Hindlimb muscle (tissue), 1 donor: ENCODE results near the gene YPEL5. TPM values are rescaled to one million over a fixed set of nuclear protein-coding genes. Genes with fewer than 3 reads are reported as not detected.
"Not testable (repeated sequence)": the region's sequence is repeated elsewhere in the genome, so short reads cannot be mapped to it uniquely, and the experiment has no call there.

Experiments used
- DNase-seq: peaks from one replicate; pipeline ENCODE4 v3.0.0-alpha.2; 2013
- polyA plus RNA-seq: library from polyadenylated mRNA; unstranded; fragments of 120-200 nt; gene quantifications from one replicate; pipeline ENCODE4 v1.2.1, GENCODE V29; 2013; ENCODE audit not compliant: insufficient read length

Gene YPEL5
- polyA plus RNA-seq, 1 donor = 46.2 TPM

DNA sequence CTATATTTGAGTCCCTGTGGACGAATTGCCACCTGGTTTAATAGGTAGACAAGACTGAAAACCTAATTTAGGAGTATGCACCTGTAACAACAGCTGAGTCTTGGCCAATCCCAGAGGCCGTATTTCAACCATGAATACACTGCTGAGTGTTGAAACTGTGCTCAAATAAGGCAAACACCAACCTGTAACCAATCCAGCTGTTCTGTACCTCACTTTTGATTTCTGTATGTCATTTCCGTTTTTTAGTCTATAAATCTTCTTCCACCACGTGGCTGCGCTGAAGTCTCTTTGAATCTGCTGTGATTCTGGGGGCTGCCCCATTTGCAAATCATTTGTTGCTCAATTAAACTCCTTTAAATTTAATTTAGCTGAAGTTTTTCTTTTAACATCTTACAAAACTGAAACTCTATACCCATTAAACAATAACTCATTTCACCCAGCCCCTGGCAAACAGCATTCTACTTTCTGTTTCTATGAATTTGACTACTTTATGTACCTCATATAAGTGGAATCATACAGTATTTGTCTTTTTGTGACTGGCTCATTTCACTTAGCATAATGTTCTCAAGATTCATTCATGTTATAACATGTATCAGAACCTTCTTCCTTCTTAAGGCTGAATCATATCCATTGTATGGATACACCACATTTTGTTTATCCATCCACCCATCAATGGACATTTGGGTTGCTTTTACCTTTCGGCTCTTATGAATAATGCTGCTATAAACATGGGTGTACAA, 7.5 kb upstream of the YPEL5 start:
- DNase-seq = no peak

DNA sequence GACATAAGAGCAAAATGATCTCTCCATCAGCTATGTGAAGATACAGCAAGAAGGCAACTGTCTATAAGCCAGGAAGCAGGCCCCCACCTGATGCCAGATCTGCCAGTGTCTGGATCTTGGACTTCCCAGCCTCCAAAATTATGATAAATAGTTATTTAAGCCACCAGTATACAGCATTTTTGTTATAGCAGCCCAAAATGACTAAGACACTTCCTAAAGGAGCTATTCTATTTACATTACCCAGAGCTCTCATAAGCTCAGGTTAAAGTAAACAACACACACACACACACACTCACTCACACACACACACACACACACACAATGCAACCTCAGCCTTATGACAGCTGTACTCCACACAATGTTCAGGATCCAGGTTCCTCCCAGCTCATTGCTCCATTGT, 5.7 kb upstream of the YPEL5 start:
- no peak for DNase-seq

DNA sequence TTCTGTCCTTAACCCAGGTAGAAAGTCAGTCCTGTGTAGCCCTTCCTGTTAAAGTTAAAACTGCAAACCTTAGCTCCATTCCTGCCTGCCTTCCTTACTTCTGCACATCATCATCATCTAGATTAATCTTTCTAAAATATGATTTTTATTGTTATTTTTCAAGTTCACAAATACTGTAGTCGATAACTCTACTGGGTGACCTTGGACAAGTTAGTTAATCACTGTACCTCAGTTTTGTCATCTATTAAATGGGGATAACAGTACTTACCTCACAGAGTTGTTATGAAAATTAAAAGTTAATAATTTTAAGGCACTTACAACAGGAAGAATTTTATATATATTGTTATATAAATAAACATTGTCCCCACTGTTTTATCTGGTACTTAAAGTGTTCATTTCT, 2.5 kb upstream of the YPEL5 start:
- DNase-seq = no peak

DNA sequence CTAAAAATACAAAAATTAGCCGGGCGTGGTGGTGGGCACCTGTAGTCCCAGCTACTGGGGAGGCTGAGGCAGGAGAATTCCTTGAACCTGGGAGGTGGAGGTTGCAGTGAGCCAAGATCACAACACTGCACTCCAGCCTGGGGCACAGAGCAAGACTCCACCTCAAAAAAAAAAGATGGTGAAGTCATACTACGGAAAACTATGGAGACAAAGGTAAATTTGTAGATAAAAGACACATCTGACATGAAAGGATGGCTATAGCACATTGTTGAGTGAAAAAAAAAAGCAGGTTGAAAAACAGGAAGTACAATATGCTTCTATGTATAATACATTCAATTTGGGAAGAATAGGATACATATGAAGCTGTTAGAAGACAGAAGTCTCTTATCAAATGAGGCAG, 1.9 kb upstream of the YPEL5 start:
- DNase-seq = not testable (repeated sequence)

DNA sequence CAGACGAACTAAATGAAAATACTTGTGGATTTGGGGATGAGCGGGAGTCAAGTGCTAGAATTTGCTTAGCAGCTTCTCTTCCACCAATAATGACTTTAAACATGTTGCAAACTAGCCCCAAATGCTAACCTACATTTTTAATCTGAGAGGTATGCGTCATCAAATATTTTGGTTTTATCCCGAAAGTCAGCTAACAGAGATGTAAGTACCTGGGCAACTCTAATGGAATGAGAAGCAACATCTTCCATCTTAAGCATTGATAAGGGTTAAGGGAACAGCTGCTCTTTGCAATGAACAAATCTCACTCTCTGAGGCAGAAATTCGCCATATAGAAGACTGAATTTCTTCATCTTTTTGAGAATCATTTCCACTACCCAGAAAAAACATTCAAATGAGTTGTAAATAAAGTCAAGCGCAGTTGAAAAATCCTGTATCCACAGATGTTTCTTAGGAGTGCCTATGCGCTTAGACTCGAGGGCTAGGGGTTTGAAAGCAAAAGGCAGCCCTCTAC, 926 bp upstream of the YPEL5 start:
- DNase-seq = no peak

DNA sequence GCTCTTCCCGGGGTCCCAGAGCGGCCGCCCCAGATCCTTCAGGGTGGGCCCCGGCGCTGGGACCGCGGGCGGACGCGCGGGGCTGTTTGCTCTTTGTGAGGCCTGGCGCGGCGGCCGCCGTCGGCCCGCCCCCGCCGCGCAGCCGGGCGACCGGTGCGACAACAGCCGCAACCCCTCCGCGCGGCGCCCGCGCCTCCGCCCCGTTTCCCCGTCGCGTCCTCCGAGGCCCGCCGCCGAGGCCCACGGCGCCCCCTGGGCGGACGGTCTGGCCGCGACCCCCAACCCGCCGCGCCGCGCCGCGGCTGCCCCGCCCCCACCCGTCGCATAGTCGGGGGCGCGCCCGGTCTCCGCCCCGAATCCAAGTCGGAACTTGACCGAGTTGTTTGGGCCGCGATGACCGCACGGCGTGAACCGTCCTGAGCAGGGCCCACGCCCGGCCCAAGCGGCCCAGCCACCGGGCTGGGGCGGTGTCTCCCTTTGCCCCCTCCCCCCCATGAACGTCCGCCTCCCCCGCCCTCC, 448 bp downstream of the YPEL5 start:
- DNase-seq = no peak

DNA sequence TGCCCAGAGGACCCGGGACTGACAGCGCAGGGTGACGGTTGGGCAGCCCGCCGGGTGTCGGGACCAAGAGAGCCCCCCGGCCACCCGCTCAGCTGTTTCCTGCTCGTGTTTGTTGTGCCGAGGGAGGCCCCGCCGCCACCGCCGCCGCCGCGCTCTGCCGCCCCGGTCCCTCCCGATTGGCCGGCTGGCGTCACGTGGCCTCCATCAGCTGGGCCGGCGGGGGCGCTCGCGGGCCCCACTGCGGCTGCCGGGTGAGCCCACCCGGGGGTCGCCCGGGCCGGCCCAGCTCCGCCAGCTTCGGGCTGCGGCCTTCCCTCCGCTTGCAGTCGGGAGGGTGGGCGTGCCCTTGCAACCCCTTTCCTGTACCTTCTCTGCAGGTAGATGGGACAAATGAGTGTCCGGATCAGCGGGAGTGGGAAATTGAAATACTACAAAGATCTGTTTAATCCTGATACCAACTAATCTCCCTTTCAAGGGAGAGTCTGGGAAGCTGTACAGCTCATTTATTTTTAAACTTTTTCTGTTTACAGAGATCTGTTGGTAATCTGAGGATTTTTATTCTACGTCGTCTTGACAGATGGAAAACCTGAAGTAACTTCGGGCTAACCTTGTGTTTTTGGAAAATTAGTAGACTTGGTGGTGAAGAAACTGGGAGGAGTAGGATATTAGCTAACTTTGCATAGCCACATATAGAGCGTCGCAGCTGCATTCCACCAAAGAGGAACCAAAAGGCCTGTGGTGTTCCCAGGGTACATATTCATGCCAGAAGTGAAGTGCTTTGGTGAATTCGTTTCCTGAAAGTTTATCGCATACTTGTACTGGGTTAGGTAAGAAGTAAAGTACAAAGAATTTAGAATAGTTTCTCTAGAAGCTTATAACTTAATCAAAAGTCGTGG, 1.2 kb downstream of the YPEL5 start:
- DNase-seq = peak; percentile 80

DNA sequence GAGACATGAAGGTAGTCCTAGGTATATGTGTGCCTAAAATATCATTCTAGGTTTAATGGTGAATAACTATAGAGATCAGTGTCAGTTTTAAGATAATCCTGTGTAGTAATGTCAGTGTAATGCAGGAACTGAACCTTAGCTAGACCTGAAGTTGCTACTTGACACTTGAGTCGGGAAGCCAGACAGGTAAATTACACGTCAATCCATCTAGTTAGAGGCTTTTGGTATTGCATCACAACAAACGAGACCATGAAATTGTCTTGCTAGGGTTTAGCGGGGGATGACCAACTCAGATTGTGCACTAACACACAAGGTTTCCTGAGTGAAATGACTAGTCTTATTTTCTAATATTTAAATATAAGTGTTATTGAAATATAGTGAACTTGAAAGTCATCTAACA, 2.0 kb downstream of the YPEL5 start:
- DNase-seq = no peak

DNA sequence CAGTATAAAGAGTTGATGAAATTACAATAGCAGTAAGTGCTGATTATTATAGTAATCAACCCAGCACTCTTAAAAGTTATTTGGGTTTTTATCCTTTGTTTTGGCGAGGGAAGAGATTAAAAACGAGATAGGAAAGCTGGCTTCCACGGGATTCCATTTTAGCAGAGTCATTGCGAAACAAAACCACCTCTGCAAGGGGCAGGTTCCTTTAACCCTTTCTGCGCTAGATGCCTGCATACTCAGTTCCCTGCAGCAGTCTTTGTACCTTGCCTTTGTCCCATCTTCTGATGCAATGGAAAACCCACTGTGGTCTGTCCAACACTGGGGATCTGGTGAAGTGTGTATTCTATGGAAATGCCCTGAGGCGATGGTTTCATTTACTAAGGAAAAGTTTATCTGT, 2.7 kb downstream of the YPEL5 start:
- no peak for DNase-seq

DNA sequence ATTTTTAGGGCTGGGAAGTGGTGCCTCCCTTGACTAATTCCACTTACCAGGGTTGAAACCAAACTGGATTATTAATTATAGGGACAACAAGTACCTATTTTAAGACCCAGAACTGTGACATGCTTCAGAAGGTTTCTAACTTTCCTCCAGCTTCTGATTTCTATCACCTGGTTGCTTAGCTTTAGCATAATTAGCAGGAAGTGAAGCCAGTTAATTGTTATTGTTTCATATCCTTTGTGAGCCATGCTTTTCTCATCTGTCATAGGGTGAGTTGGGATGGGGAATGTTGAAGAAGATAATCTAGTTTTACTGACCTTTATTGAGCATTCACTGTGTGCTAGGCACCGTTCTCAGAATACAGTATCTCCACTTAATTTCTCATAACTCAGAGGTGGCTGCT, 3.2 kb downstream of the YPEL5 start:
- no peak for DNase-seq

DNA sequence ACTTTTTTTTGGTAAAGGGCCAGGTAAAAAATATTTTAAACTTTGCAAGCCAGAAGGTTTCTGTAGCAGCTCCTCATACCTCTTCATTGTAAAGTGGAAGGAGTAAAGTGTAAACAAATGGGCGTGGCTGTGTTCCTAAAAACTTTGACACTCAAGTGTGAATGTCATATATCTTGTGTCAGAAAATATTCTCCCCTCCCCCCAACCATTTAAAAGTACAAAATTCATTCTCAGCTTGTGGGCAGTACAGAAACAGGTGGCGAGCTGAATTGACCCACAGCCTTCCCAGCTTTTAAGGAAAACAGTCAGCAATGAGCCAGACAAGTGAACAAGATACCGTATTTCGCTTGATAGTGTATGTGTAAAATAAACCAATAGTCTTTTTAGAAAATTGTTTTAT, 4.0 kb downstream of the YPEL5 start:
- no peak for DNase-seq

DNA sequence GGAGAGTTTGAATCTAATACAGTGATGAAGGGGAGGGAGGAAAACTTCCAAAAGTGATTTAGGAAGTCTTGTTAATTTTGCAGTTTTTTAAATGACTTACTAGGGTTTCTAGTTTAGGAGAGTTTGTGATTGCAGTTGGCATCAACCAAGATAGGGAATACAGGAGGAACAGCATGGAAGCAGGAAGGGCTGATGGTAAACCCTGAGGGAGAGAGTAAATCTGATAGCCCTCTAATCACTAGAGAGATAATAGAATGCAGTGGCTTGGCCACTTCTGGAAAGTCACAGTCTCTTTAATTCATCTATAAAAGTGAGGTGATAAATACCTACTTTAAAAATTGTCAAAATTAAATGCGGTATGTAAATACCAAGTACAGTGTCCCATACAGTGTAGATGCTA, 5.6 kb downstream of the YPEL5 start:
- no peak for DNase-seq

DNA sequence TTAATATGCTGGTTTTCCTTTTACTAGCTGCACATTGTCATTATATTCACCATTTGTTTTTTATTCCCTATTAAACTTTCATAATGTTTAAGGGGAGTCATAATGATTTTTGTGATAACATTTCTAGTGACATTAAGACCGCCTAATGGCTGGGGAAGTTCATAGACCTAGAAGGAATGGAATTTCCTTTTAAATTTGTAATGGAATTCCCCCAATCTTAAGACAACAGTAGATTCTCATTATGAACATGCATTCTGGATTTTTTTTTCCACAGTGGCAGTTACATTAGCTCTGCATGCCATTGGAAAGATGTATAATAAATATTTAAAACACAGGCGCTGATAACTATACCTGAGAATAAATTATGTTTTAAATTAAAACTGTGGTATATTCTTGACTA, 8.4 kb downstream of the YPEL5 start:
- DNase-seq = no peak

DNA sequence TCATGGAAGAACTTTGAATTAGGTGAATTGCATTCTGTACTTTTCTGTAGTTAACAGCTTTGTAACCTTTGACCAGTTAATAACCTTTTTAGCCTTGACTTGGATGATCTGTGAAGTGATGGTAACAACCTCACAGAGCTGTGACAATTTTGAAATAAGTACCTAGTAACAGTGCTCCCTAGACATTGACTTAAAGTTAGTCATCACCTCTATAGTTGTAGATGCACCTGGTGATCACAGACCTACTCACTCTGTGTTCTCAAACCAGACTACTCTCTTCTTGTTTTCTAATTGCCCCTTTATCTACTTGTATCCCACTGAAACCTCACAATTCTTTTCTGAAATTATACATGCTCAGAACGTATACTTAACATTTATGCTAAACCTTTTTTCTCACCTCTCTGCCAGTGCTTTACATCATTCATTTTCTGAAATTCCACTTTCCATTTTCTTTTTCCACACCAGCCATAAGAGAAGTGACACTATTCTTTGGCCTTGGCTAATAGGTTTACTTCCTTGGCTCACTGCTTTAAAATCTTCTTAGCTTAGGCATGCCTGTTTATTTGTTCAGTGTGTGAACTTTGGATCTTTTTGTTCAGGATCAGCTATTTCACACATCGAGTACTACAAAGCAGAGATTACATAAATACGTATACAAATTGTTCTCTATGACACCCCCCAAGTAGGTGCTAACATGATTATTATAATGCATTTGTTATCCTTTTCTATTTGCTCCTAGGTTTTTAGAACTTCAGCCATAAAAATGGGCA, 9.3 kb downstream of the YPEL5 start:
- no peak for DNase-seq

DNA sequence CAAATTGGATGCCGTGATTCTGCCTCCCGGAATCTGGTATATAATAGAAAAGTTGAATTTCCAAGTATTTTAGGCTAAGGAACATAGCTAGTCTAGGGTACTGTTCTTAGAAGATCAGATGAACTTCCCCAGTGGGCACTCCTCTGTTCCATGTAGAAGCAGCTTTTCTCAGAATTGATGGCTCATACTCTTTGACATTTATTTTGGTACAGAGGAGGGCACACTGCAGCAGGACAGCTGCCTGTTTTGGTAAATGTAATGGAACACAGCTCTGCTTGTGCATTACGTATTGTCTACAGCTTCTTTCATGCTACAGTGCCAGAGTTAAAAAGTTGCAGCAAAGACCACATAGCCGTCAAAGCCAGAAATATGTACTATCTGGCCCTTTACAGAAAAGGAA, 10.8 kb downstream of the YPEL5 start:
- no peak for DNase-seq

DNA sequence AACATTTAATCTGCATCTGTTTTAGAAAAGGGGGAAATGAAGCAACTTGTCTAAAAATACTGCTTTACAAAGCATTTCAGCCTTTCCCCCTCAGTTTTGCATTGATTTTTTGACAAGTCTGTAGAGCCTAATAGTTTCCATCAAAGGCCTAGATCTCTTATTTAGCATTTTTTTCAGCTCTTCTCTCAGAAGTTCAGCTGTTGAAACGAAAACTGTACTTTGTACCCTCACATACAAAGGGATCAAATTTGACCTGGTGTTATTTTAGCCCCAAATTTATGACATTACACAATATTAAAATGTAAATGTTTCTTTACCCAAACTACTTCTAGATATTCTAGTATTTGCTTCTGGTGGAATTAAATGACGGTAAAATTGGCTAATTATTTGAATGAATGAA, 13.0 kb downstream of the YPEL5 start:
- DNase-seq = no peak

DNA sequence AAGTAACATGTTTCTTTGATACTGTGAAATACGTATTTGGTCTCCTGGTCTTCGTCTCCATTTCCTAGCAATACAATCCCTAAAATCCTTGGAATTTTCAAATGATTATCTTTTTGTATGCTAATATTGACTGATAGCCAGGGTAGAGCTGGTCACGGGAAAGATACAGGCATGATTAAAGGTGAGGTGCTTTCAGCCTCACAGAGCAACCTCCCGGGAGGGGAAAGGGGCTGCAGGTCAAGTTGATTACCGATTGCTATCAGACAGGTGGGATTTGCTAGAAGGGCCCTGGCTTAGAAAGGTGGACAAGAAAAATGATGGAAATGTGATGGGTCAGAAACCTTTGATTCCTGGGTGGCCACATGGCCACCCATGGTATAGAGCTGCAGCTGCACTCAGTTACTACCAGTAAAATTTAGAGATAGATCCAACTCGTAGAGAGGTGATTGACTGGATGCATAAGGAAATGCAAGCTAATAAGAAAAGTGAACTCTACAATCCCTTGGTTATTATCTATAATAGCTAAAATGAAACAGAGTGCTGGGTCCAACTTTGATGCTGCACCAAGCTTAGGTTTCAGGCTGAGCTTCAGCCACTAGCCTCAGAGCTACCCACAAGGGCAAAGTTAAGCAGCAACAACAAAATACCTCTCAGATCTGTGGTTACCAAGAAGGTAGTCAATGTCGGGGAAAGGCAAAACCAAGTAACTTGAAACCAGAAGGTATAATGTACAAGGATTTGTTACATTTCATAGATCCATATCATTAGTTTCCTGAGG, 15.3 kb downstream of the YPEL5 start:
- DNase-seq = no peak

DNA sequence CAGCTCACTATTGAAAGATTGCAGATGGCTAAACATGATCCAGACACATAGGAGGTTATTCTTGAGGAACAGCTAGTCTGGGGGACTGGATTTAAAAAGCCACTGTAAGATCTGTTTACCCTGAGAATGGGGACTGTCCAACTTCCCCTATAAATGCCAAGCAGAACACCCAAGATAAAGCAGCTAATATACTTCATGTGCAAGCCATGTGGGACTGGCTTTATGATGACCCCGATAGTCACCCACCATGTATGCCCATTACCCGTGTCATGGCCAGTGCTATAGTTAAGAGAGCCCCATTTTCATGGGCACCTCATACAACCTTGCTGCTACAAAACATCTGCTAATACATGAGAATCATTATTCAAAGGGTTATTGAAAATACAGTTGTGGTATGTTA, 16.0 kb downstream of the YPEL5 start:
- no peak for DNase-seq

DNA sequence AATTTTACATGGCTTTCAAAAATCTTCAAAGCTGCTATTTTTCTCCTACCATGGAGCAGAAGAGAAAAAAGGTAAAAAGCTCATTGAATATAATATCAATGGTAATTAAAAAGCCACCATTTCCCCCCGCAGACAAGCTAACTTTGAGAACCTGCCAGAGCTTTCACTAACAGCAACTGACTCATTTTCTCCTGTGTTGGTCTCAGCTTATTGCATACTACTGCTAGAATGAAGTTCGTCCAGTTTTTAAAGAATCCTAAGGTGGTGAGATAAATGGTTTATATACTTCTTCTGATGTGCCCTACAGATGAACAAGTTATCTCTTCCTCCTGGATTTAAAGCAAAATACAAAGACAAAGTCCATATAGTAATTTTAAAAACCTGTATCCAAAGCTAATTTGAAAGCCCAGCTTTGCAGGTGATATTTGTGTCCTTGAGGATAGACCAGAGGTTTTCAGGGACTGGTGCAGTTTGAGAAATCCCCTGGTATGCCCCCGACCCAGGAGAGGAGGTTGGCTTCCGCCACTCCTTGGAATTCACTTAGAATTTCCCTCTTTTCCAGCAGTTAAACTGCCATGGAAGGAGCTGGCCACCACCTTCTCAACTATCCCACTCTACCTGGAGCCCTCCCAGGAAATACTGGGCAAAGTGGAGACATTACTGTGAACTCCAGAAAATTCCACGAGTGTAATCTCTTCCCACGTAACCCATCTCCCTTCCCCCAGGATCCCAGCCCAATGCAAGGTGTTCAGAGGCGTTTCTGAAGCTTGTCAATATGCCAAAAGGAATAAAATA, 17.5 kb downstream of the YPEL5 start:
- no peak for DNase-seq

DNA sequence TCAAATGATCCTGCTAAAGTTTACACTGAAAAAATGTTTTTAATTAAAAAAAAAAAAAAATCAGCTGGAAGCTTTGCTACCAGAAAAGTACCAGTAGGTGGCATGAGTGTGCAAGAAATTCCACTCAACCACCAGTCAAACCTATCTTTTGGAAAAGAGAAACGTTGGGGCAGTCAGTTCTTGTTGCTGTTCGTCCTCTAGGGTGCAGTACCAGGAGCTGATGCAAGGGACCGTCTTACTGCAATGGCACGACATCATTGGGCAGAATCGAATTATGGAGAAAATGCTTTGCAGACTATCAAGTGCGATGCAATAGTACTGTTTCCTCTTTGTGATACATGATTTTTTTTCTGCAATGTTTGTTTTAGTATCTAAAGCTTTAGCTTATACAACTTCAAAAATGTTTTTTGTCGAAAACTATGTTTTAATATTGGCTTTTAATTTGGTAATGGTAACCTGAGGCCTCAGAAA, 18.3 kb downstream of the YPEL5 start:
- DNase-seq = peak; percentile 56

DNA sequence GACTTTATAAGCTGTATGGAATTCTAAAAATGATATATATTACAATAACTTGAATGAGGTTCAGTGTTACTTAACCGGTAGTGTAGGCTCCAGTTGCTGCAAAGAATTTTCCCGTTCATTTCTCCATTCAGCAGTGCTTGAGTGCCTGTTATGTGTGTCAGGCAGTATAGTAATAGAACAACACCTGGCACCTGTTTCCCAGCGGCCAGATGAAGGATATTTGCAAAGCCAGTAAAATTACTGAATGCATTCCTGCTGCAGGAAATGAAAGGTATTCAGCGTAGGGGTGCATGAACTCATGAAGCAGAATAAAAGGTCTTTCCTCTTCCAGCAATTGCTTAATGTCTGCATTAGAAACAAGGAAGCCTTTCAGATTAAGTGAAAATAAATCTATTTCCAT, 18.8 kb downstream of the YPEL5 start:
- DNase-seq = no peak
